GM23338 (cell line): Measurements from ENCODE around the gene LIX1L. TPM values are rescaled to one million over a fixed set of nuclear protein-coding genes. Genes with fewer than 3 reads are reported as not detected.

ENCODE experiments used
- ATAC-seq: fragments of 200-7000 bp; cut with Tn5 transposase; 3 replicates; pipeline ENCODE4 v1.9.1; 2020
- DNase-seq: peaks from one replicate; pipeline ENCODE4 v3.0.0-alpha.2; 2015; ENCODE audit warnings: low spot score
- H2AFZ ChIP-seq: fragments of 200-600 bp; sonication (generic); 2 replicates; pipeline ENCODE4 v1.8.0; 2016; ENCODE audit warnings: antibody characterized with exemption, mild to moderate bottlenecking, moderate library complexity
- H3F3A ChIP-seq: fragments of 200-600 bp; sonication (generic); replicated peaks from 2 replicates; pipeline ENCODE4 v1.8.0; 2017; ENCODE audit warnings: antibody characterized with exemption, mixed run types, low read depth
- H3K27ac ChIP-seq: fragments of 200-600 bp; sonication (generic); 2 replicates; pipeline ENCODE4 v1.6.1; 2016; ENCODE audit warnings: low read depth
- H3K27me3 ChIP-seq: fragments of 200-600 bp; sonication (generic); 2 replicates; pipeline ENCODE4 v1.8.0; 2016; ENCODE audit warnings: mild to moderate bottlenecking, mixed run types, moderate library complexity; ENCODE audit not compliant: insufficient read depth
- H3K36me3 ChIP-seq: fragments of 200-600 bp; sonication (generic); 2 replicates; pipeline ENCODE4 v1.8.0; 2016; ENCODE audit warnings: mild to moderate bottlenecking; ENCODE audit not compliant: insufficient read depth
- H3K4me1 ChIP-seq: fragments of 200-600 bp; sonication (generic); 2 replicates; pipeline ENCODE4 v1.8.0; 2016; ENCODE audit warnings: mild to moderate bottlenecking, moderate library complexity; ENCODE audit not compliant: insufficient read depth
- H3K4me2 ChIP-seq: fragments of 200-600 bp; sonication (generic); 2 replicates; pipeline ENCODE4 v1.7.1; 2017; ENCODE audit warnings: mixed run types
- H3K4me3 ChIP-seq: fragments of 200-600 bp; sonication (generic); 2 replicates; pipeline ENCODE4 v1.6.1; 2016; ENCODE audit warnings: mixed run types
- H3K79me2 ChIP-seq: fragments of 200-600 bp; sonication (generic); replicated peaks from 2 replicates; pipeline ENCODE4 v1.8.0; 2017; ENCODE audit warnings: mild to moderate bottlenecking; ENCODE audit not compliant: insufficient read depth
- H3K9me2 ChIP-seq: fragments of 200-600 bp; sonication (generic); 2 replicates; pipeline ENCODE4 v1.8.0; 2017; ENCODE audit not compliant: insufficient read depth
- H4K20me1 ChIP-seq: fragments of 200-600 bp; sonication (generic); replicated peaks from 2 replicates; pipeline ENCODE4 v1.8.0; 2017; ENCODE audit warnings: mild to moderate bottlenecking; ENCODE audit not compliant: insufficient read depth
- H3K27ac Mint-ChIP-seq: 2 replicates; pipeline ENCODE4 v1.8.0; 2020; ENCODE audit warnings: inconsistent platforms, mild to moderate bottlenecking, moderate library complexity, mixed read lengths
- H3K27me3 Mint-ChIP-seq: 3 replicates; pipeline ENCODE4 v1.8.0; 2022; ENCODE audit warnings: low read depth, mild to moderate bottlenecking, moderate library complexity, mixed read lengths, inconsistent platforms; ENCODE audit not compliant: insufficient read depth, poor library complexity
- H3K36me3 Mint-ChIP-seq: 3 replicates; pipeline ENCODE4 v1.8.0; 2021; ENCODE audit warnings: low read depth, mild to moderate bottlenecking, inconsistent platforms, moderate library complexity, mixed read lengths
- H3K4me1 Mint-ChIP-seq: 3 replicates; pipeline ENCODE4 v1.8.0; 2020; ENCODE audit warnings: mild to moderate bottlenecking, inconsistent platforms, mixed read lengths
- H3K4me3 Mint-ChIP-seq: 3 replicates; pipeline ENCODE4 v1.8.0; 2021; ENCODE audit warnings: moderate library complexity, mild to moderate bottlenecking, inconsistent platforms, mixed read lengths
- H3K9me3 Mint-ChIP-seq: 3 replicates; pipeline ENCODE4 v1.8.0; 2020; ENCODE audit warnings: moderate library complexity, mild to moderate bottlenecking, inconsistent platforms, mixed read lengths
- CREB1 ChIP-seq: fragments of 250-450 bp; sonication (Bioruptor Pico); IDR thresholded peaks from 2 replicates; pipeline ENCODE4 v1.5.0; 2020; ENCODE audit warnings: low read depth, mild to moderate bottlenecking, moderate library complexity
- CTCF ChIP-seq, 2 experiments: fragments of 200-600 bp in 1 of 2; sonication (generic) in 1 of 2; conservative IDR thresholded peaks; 2 replicates each; pipeline versions ENCODE4 v1.5.1 to v1.6.1; 2016 to 2017; ENCODE audit warnings: antibody characterized with exemption in 2 of 2, low read depth in 2 of 2, mild to moderate bottlenecking in 2 of 2, moderate library complexity in 1 of 2
- ETS1 ChIP-seq: IDR thresholded peaks from 2 replicates; pipeline ENCODE4 v1.6.1; 2016; ENCODE audit warnings: antibody characterized with exemption
- EZH2 ChIP-seq: fragments of 200-600 bp; sonication (generic); IDR thresholded peaks from one replicate; pipeline ENCODE4 v1.8.0; 2017; ENCODE audit warnings: antibody characterized with exemption, mild to moderate bottlenecking, low read depth; ENCODE audit not compliant: unreplicated experiment
- EZH2phosphoT487 ChIP-seq: fragments of 200-600 bp; sonication (generic); IDR thresholded peaks from one replicate; pipeline ENCODE4 v1.8.1; 2018; ENCODE audit warnings: antibody characterized with exemption; ENCODE audit not compliant: unreplicated experiment
- JUNB ChIP-seq: IDR thresholded peaks from one replicate; pipeline ENCODE4 v1.6.1; 2016; ENCODE audit warnings: antibody characterized with exemption; ENCODE audit not compliant: unreplicated experiment
- STAT1 ChIP-seq: IDR thresholded peaks from one replicate; pipeline ENCODE4 v1.6.1; 2016; ENCODE audit warnings: antibody characterized with exemption; ENCODE audit not compliant: unreplicated experiment
- polyA plus RNA-seq: library from polyadenylated mRNA; unstranded; fragments of >200 nt; fragmentation: Nextera tagmentation; extraction: Ambion mirVana; gene quantifications from 2 replicates; pipeline ENCODE4 v1.2.1, GENCODE V29; 2016
- total RNA-seq: library from RNA; depleted of rRNA; stranded (reverse); fragments of >200 nt; shearing (Covaris generic); gene quantifications from 2 replicates; pipeline ENCODE4 v1.2.3, GENCODE V29; 2014

Gene LIX1L
- total and polyA plus RNA-seq, 2 experiments from 2014 or later: 0.76 to 2.6 TPM

GRCh38 chr1:145996433-145997015 lies 38.7 kb upstream of the LIX1L start, which contains the start of gene TXNIP (continued):
- peak; percentile 56; the same call in 1 of the 2 replicates for TF ChIP-seq ETS1

- H3K27me3 Mint-ChIP-seq: peaks cover 9% of the 10 kb centered on the region
These were observed 38.2 kb upstream of the LIX1L start for GRCh38 chr1:145995964-145996432.

More at GRCh38 chr1:145995964-145996432, 38.2 kb upstream of the LIX1L start:
- Mint-ChIP-seq H3K9me3 (no peaks in the 10 kb centered on the region), H3K4me3 (peak overlapping the region; percentile 99), H3K27ac (peak overlapping the region; percentile 89), H3K36me3 (peaks cover 48% of the 10 kb centered on the region), H3K4me1 (peaks cover 51% of the 10 kb centered on the region)
- Histone ChIP-seq H3K4me3 (peak overlapping the region; percentile 75), H3K27me3 (no peaks in the 10 kb centered on the region), H3K4me2 (peak overlapping the region; percentile 87), H3K4me1 (peaks cover 39% of the 10 kb centered on the region), H3F3A (peaks cover 5% of the 10 kb centered on the region), H2AFZ (no peak overlapping the region), H3K79me2 (peaks cover 18% of the 10 kb centered on the region), H3K36me3 (no peaks in the 10 kb centered on the region; the same call in 1 of the 2 replicates), H3K9me2 (no peaks in the 10 kb centered on the region), H4K20me1 (no peaks in the 10 kb centered on the region), H3K27ac (peak overlapping the region; percentile 60; the same call in 1 of the 2 replicates)
- peak; percentile 20; the same call in 2 of the 3 replicates for ATAC-seq
- DNase-seq: peak; percentile 35
- TF ChIP-seq JUNB (no peak), ETS1 (no peak), EZH2 (no peak), STAT1 (no peak), CREB1 (CRISPR knock-in tag) (no peak), CTCF (conservative IDR thresholded peaks at IDR 0.05; ENCODE audit: low read depth in 2 of 2) (no peak), EZH2phosphoT487 (no peak)
